WTC11 (cell line): ENCODE data around the gene SYT1. TPM values are rescaled to one million over a fixed set of nuclear protein-coding genes. Genes with fewer than 3 reads are reported as not detected.
A peak's percentile ranks its signal among the peaks of the same experiment; 100 is the strongest.

Experiments used
- ATAC-seq: fragments of 200-7000 bp; cut with Tn5 transposase; 2 replicates; pipeline ENCODE4 v1.10.0; 2021; ENCODE audit warnings: mild to moderate bottlenecking, moderate library complexity
- CTCF ChIA-PET: fragments of 300-600 bp; sonication (Branson Sonifier 250); formaldehyde crosslinking; loops from one replicate; lab custom pipeline; 2021; ENCODE audit warnings: antibody characterized with exemption; lab: Charles Lee
- POLR2A ChIA-PET: fragments of 350-600 bp; sonication (Branson Sonifier 250); formaldehyde crosslinking; loops from one replicate; lab custom pipeline; 2021; ENCODE audit warnings: antibody characterized with exemption; lab: Charles Lee
- DNase-seq: peaks from one replicate; pipeline ENCODE4 v3.0.0; 2021; ENCODE audit warnings: low spot score
- H3K27ac Mint-ChIP-seq: 2 replicates; pipeline ENCODE4 v1.8.0; 2021; ENCODE audit warnings: mixed read lengths
- H3K27me3 Mint-ChIP-seq: 2 replicates; pipeline ENCODE4 v1.8.0; 2021; ENCODE audit warnings: low read depth, mild to moderate bottlenecking, moderate library complexity, mixed read lengths
- H3K36me3 Mint-ChIP-seq: 2 replicates; pipeline ENCODE4 v1.8.0; 2021; ENCODE audit warnings: mixed read lengths
- H3K4me1 Mint-ChIP-seq: 2 replicates; pipeline ENCODE4 v1.8.0; 2022; ENCODE audit warnings: mixed read lengths
- H3K4me3 Mint-ChIP-seq: 2 replicates; pipeline ENCODE4 v1.8.0; 2021; ENCODE audit warnings: mild to moderate bottlenecking, moderate library complexity, mixed read lengths
- H3K9me3 Mint-ChIP-seq: 2 replicates; pipeline ENCODE4 v1.8.0; 2021; ENCODE audit warnings: mixed read lengths
- CREB1 ChIP-seq: sonication (generic); formaldehyde crosslinking; IDR thresholded peaks from 2 replicates; pipeline ENCODE4 v1.8.0; 2023; ENCODE audit warnings: mild to moderate bottlenecking, missing genetic modification reagents
- ESRRA ChIP-seq: sonication (generic); formaldehyde crosslinking; IDR thresholded peaks from 2 replicates; pipeline ENCODE4 v1.8.1; 2022; ENCODE audit warnings: mild to moderate bottlenecking, missing genetic modification reagents, borderline replicate concordance
- FOXJ3 ChIP-seq: sonication (generic); formaldehyde crosslinking; IDR thresholded peaks from 2 replicates; pipeline ENCODE4 v1.9.0; 2021; ENCODE audit warnings: missing genetic modification reagents, mild to moderate bottlenecking, borderline replicate concordance
- GRHL2 ChIP-seq: fragments of 250-450 bp; sonication (Bioruptor Pico); IDR thresholded peaks from 2 replicates; pipeline ENCODE4 v1.8.0; 2022; ENCODE audit warnings: mild to moderate bottlenecking, moderate library complexity; ENCODE audit not compliant: insufficient replicate concordance, severe bottlenecking
- GTF2I ChIP-seq: fragments of 250-450 bp; sonication (Bioruptor Pico); conservative IDR thresholded peaks from 2 replicates; pipeline ENCODE4 v1.4.0; 2021; ENCODE audit warnings: mild to moderate bottlenecking
- KAT7 ChIP-seq: sonication (generic); formaldehyde crosslinking; IDR thresholded peaks from 2 replicates; pipeline ENCODE4 v1.8.1; 2023; ENCODE audit warnings: missing genetic modification reagents, mild to moderate bottlenecking, borderline replicate concordance
- MXD4 ChIP-seq: fragments of 250-450 bp; sonication (Bioruptor Pico); IDR thresholded peaks from 2 replicates; pipeline ENCODE4 v1.8.0; 2021; ENCODE audit warnings: mild to moderate bottlenecking, moderate library complexity, borderline replicate concordance
- SOX15 ChIP-seq: fragments of 250-450 bp; sonication (Bioruptor Pico); IDR thresholded peaks from 2 replicates; pipeline ENCODE4 v1.9.0; 2021; ENCODE audit warnings: mild to moderate bottlenecking
- SP1 ChIP-seq: sonication (generic); formaldehyde crosslinking; conservative IDR thresholded peaks from 2 replicates; pipeline ENCODE4 v1.8.1; 2022; ENCODE audit warnings: missing genetic modification reagents
- ZNF263 ChIP-seq: sonication (generic); formaldehyde crosslinking; IDR thresholded peaks from 2 replicates; pipeline ENCODE4 v1.8.1; 2022; ENCODE audit warnings: low read depth, mild to moderate bottlenecking, moderate library complexity, missing genetic modification reagents
- ZNF425 ChIP-seq: fragments of 250-450 bp; sonication (Bioruptor Pico); conservative IDR thresholded peaks from 2 replicates; pipeline ENCODE4 v1.9.0; 2021; ENCODE audit warnings: mild to moderate bottlenecking
- total RNA-seq: library from RNA; stranded (reverse); gene quantifications from 3 replicates; pipeline ENCODE4 v1.2.3, GENCODE V29; 2021
- TF ChIP-seq, protein P1 (sequence below): fragments of 250-450 bp; sonication (Bioruptor Pico); IDR thresholded peaks from 2 replicates; pipeline ENCODE4 v1.9.0; 2021; ENCODE audit warnings: mild to moderate bottlenecking, borderline replicate concordance
- TF ChIP-seq, protein P2 (sequence below): sonication (generic); formaldehyde crosslinking; IDR thresholded peaks from 2 replicates; pipeline ENCODE4 v1.8.0; 2023; ENCODE audit warnings: missing genetic modification reagents, mild to moderate bottlenecking, borderline replicate concordance
- TF ChIP-seq, protein P3 (sequence below): sonication (generic); formaldehyde crosslinking; IDR thresholded peaks from 2 replicates; pipeline ENCODE4 v1.8.1; 2023; ENCODE audit warnings: mild to moderate bottlenecking, missing genetic modification reagents, borderline replicate concordance
- TF ChIP-seq, protein P4 (sequence below): sonication (generic); formaldehyde crosslinking; IDR thresholded peaks from 2 replicates; pipeline ENCODE4 v1.8.1; 2022; ENCODE audit warnings: mild to moderate bottlenecking, moderate library complexity, missing genetic modification reagents

SYT1 gene
- total RNA-seq, 1 experiment from 2014 or later: 45.2 TPM

GRCh38 chr12:79454338-79454843, 589.8 kb downstream of the SYT1 start (continued):
- TF ChIP-seq, protein P1, sequence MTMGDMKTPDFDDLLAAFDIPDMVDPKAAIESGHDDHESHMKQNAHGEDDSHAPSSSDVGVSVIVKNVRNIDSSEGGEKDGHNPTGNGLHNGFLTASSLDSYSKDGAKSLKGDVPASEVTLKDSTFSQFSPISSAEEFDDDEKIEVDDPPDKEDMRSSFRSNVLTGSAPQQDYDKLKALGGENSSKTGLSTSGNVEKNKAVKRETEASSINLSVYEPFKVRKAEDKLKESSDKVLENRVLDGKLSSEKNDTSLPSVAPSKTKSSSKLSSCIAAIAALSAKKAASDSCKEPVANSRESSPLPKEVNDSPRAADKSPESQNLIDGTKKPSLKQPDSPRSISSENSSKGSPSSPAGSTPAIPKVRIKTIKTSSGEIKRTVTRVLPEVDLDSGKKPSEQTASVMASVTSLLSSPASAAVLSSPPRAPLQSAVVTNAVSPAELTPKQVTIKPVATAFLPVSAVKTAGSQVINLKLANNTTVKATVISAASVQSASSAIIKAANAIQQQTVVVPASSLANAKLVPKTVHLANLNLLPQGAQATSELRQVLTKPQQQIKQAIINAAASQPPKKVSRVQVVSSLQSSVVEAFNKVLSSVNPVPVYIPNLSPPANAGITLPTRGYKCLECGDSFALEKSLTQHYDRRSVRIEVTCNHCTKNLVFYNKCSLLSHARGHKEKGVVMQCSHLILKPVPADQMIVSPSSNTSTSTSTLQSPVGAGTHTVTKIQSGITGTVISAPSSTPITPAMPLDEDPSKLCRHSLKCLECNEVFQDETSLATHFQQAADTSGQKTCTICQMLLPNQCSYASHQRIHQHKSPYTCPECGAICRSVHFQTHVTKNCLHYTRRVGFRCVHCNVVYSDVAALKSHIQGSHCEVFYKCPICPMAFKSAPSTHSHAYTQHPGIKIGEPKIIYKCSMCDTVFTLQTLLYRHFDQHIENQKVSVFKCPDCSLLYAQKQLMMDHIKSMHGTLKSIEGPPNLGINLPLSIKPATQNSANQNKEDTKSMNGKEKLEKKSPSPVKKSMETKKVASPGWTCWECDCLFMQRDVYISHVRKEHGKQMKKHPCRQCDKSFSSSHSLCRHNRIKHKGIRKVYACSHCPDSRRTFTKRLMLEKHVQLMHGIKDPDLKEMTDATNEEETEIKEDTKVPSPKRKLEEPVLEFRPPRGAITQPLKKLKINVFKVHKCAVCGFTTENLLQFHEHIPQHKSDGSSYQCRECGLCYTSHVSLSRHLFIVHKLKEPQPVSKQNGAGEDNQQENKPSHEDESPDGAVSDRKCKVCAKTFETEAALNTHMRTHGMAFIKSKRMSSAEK (CRISPR knock-in tag): no peak
- TF ChIP-seq GTF2I (CRISPR knock-in tag) (no peak), SOX15 (CRISPR knock-in tag) (no peak), ZNF263 (no peak), FOXJ3 (no peak), ZNF425 (CRISPR knock-in tag) (no peak), CREB1 (CRISPR knock-in tag) (no peak), ESRRA (CRISPR knock-in tag) (no peak), KAT7 (no peak), MXD4 (no peak)
- TF ChIP-seq, protein P2, sequence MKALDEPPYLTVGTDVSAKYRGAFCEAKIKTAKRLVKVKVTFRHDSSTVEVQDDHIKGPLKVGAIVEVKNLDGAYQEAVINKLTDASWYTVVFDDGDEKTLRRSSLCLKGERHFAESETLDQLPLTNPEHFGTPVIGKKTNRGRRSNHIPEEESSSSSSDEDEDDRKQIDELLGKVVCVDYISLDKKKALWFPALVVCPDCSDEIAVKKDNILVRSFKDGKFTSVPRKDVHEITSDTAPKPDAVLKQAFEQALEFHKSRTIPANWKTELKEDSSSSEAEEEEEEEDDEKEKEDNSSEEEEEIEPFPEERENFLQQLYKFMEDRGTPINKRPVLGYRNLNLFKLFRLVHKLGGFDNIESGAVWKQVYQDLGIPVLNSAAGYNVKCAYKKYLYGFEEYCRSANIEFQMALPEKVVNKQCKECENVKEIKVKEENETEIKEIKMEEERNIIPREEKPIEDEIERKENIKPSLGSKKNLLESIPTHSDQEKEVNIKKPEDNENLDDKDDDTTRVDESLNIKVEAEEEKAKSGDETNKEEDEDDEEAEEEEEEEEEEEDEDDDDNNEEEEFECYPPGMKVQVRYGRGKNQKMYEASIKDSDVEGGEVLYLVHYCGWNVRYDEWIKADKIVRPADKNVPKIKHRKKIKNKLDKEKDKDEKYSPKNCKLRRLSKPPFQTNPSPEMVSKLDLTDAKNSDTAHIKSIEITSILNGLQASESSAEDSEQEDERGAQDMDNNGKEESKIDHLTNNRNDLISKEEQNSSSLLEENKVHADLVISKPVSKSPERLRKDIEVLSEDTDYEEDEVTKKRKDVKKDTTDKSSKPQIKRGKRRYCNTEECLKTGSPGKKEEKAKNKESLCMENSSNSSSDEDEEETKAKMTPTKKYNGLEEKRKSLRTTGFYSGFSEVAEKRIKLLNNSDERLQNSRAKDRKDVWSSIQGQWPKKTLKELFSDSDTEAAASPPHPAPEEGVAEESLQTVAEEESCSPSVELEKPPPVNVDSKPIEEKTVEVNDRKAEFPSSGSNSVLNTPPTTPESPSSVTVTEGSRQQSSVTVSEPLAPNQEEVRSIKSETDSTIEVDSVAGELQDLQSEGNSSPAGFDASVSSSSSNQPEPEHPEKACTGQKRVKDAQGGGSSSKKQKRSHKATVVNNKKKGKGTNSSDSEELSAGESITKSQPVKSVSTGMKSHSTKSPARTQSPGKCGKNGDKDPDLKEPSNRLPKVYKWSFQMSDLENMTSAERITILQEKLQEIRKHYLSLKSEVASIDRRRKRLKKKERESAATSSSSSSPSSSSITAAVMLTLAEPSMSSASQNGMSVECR (CRISPR knock-in tag): no peak

GRCh38 chr12:79455286-79455685, 590.7 kb downstream of the SYT1 start:
- TF ChIP-seq, protein P3, sequence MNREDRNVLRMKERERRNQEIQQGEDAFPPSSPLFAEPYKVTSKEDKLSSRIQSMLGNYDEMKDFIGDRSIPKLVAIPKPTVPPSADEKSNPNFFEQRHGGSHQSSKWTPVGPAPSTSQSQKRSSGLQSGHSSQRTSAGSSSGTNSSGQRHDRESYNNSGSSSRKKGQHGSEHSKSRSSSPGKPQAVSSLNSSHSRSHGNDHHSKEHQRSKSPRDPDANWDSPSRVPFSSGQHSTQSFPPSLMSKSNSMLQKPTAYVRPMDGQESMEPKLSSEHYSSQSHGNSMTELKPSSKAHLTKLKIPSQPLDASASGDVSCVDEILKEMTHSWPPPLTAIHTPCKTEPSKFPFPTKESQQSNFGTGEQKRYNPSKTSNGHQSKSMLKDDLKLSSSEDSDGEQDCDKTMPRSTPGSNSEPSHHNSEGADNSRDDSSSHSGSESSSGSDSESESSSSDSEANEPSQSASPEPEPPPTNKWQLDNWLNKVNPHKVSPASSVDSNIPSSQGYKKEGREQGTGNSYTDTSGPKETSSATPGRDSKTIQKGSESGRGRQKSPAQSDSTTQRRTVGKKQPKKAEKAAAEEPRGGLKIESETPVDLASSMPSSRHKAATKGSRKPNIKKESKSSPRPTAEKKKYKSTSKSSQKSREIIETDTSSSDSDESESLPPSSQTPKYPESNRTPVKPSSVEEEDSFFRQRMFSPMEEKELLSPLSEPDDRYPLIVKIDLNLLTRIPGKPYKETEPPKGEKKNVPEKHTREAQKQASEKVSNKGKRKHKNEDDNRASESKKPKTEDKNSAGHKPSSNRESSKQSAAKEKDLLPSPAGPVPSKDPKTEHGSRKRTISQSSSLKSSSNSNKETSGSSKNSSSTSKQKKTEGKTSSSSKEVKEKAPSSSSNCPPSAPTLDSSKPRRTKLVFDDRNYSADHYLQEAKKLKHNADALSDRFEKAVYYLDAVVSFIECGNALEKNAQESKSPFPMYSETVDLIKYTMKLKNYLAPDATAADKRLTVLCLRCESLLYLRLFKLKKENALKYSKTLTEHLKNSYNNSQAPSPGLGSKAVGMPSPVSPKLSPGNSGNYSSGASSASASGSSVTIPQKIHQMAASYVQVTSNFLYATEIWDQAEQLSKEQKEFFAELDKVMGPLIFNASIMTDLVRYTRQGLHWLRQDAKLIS (CRISPR knock-in tag): no peak
- TF ChIP-seq SP1 (CRISPR knock-in tag) (no peak), ZNF263 (no peak), GRHL2 (CRISPR knock-in tag) (no peak)
- TF ChIP-seq, protein P4, sequence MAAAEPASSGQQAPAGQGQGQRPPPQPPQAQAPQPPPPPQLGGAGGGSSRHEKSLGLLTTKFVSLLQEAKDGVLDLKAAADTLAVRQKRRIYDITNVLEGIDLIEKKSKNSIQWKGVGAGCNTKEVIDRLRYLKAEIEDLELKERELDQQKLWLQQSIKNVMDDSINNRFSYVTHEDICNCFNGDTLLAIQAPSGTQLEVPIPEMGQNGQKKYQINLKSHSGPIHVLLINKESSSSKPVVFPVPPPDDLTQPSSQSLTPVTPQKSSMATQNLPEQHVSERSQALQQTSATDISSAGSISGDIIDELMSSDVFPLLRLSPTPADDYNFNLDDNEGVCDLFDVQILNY (CRISPR knock-in tag): no peak
- no peaks in the 10 kb centered on the region for H3K27me3 Mint-ChIP-seq
- peak overlapping the region; percentile 50 for H3K27ac Mint-ChIP-seq
- H3K4me3 Mint-ChIP-seq: no peak overlapping the region
- peaks cover 11% of the 10 kb centered on the region for H3K9me3 Mint-ChIP-seq
- ATAC-seq (no peak), DNase-seq (no peak)
- H3K4me1 Mint-ChIP-seq: peaks cover 32% of the 10 kb centered on the region
- H3K36me3 Mint-ChIP-seq: 0 out of 2 replicates have a peak, but pooled peaks cover 2% of the 10 kb centered on the region
- POLR2A ChIA-PET: no interaction called here
- CTCF ChIA-PET: interaction anchor here (1.4 kb wide), 1 partner anchor 80 kb away, joined by 3 read pairs; no protein-coding TSS in a partner anchor
